Activated T-cell treated with anti-CD3 and anti-CD28 coated beads, Interleukin-2, amount 50 U/mL, for 48 hours (primary cell): Measurements from ENCODE around the gene SRPX.

Source experiments
- DNase-seq, 2 experiments: peaks; one replicate each; pipeline ENCODE4 v3.0.0-alpha.2; 2020

The SRPX gene

GRCh38 chrX:38138157-38138891 lies 82.3 kb downstream of the SRPX start:
- DNase-seq = no peak

- DNase-seq = no peak
These were observed 91.3 kb downstream of the SRPX start for GRCh38 chrX:38129366-38129765.

GRCh38 chrX:38127961-38128360 lies 92.7 kb downstream of the SRPX start:
- no peak for DNase-seq

GRCh38 chrX:38126179-38126578 lies 94.5 kb downstream of the SRPX start:
- DNase-seq = no peak

GRCh38 chrX:38124000-38124399 lies 96.7 kb downstream of the SRPX start:
- no peak for DNase-seq

DNA sequence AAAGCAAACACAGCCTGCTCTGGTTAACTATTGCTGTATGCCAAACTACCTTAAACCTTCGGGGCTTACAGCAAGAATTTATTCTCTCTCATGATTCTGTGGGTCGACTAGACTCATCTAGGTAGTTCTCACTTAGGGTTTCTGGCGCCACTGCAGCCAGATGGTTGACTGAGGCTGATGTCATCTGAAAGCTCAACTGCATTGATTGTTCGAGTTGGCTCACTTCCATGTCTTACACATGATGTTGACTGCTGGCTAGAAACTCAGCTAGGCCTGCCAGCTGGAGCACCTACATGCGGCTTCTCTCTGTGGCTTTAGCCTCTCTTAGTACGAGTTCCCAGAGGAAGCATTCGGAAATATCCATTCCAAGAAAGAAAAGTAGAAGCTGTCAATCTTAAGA lies 103.2 kb downstream of the SRPX start:
- DNase-seq = no peak

- no peak for DNase-seq
These were observed 104.0 kb downstream of the SRPX start for GRCh38 chrX:38116706-38117105.

GRCh38 chrX:38112566-38112965 lies 108.1 kb downstream of the SRPX start:
- no peak for DNase-seq

- no peak for DNase-seq
These were observed 109.5 kb downstream of the SRPX start for GRCh38 chrX:38111196-38111595.

- no peak for DNase-seq
These were observed 110.4 kb downstream of the SRPX start for GRCh38 chrX:38110231-38110630.

GRCh38 chrX:38109042-38109898 lies 111.4 kb downstream of the SRPX start:
- DNase-seq = no peak

- no peak for DNase-seq
These were observed 112.3 kb downstream of the SRPX start for GRCh38 chrX:38108364-38108763.

GRCh38 chrX:38106991-38107655 lies 113.5 kb downstream of the SRPX start:
- no peak for DNase-seq

- no peak for DNase-seq
These were observed 115.4 kb downstream of the SRPX start for GRCh38 chrX:38105216-38105725.

DNA sequence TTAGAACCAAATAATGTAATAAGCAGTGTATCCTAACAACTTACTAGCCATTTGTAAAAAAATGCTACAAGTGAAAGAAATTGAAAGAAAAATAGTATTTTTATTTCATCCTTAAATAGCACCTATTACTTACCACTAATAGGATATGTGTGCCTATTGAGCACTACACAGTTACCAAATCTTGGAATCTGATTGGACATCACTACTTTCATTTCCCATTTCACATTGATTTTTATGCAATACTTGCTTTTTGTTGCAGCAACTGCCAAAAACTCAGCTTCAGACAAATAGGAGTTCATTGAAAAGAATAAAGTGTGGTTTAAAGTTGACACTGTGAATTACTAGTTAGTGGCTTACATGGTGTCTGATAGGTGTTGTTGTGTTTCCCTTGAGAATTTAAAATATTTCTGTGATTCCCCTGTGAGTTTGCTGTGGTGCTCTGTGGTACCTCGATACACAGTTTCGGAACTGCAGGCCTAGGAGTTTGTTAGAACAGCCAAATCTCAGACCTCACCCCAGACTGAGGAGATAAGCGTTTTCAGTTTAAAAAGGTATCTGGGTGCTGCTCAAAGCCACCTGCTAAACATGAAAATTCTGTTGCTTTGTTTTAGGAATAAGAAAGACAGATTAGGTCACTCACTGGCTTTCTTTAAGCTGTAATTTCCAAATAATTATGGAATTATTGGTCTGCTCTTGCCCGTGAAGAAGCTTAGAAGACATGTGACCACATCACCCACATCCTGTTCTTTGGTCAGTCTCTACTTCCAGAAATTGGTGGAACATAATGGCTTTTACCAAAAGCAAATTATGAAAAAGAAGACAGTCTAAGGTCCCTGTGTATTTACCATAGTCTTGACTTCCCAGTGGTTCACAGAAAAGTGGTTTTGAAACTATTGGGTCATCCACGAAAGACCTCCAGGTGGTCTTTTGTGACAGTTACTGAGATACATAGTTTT lies 116.5 kb downstream of the SRPX start:
- DNase-seq = no peak

- no peak for DNase-seq
These were observed 117.8 kb downstream of the SRPX start for GRCh38 chrX:38102875-38103274.

DNA sequence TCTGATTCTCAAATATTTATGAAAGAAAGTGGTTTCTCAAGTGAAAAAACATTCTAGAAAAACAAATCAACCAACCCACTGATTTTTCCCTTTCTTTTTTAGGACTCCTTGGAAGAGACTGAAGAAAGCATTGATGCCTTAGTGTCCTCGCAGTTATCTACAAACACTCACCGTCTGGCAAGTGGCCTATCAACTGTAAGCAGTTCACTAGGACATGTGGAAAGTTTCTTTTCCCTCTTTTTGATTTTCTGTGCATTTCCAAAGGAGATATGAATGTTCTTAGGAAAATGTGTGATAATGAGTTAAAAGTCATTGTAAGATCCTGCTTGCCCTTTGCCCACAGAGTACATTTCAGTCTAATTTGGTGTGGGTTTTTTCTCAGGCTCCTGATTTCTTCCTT lies 118.4 kb downstream of the SRPX start:
- DNase-seq = no peak

DNA sequence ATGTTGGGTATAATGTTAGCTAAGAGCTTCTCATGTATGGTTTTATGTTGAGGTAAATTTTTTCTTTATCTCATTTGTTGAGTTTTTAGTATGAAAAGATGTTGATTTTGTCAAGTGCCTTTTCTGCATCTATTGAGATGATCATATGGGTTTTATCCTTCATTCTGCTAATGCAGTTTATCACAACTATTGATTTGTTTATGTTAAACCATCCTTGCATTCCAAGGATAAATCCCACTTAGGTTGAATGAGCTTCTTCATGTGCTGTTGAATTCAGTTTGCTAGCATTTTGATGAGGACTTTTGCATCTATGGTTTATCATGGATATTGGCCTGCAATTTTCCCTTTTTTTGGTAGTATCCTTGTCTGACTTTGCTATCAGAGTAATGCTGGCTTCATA lies 121.0 kb downstream of the SRPX start:
- DNase-seq = no peak
